ENCODE measurements around the gene ANKRD37. TPM values are rescaled to one million over a fixed set of nuclear protein-coding genes. Genes with fewer than 3 reads are reported as not detected.

ANKRD37 gene
- total and polyA plus RNA-seq, 2 donors (not counting 1 experiment from before 2014, with no cell fraction given), result 3.3 to 3.6 TPM

DNA sequence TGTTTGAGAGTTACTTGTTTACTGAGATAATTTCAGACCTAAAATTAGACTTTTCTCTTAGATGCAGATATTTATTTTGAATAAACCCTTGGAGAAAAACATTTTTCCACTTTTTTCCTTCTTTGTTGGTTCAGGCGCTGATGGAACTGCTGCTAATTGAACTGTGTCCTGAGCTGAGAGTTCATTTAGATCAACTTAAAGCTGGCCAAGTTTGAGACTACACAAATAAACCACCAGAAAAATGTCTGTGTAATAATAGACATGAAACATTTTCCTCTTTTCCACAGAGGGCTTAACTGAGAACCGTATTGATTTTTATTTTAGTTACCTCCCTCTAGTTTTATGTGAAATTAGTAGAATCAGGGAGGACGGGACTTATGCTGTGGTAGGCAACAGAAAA lies 33.4 kb upstream of the ANKRD37 start:
- Histone ChIP-seq H3K79me2 (ENCODE audit: control insufficient read depth, insufficient read depth, low read length) (no peaks in the 10 kb centered on the region), H2AFZ (ENCODE audit: low read length) (no peak overlapping the region), H3K9ac (ENCODE audit: insufficient read depth, low read length) (no peak overlapping the region), H3K27ac (ENCODE audit: insufficient read depth, low read length) (no peak overlapping the region), H3K9me3 (ENCODE audit: control insufficient read depth, insufficient read depth, low read depth, low read length) (no peaks in the 10 kb centered on the region), H3K4me1 (ENCODE audit: control insufficient read depth, extremely low read depth, insufficient read depth, low read length) (peaks cover 3% of the 10 kb centered on the region), H3K27me3 (ENCODE audit: control insufficient read depth, insufficient read depth, low read length) (no peaks in the 10 kb centered on the region), H4K20me1 (ENCODE audit: control insufficient read depth, extremely low read depth, insufficient read depth, low read length) (no peaks in the 10 kb centered on the region), H3K4me2 (ENCODE audit: extremely low read depth, insufficient read depth, low read length) (no peak overlapping the region), H3K36me3 (ENCODE audit: control insufficient read depth, insufficient read depth, low read length) (no peaks in the 10 kb centered on the region), H3K4me3 (replicated peaks in 1 of 4; ENCODE audit: control extremely low read depth in 1 of 4, insufficient read depth in 1 of 4, low read depth in 3 of 4, low read length in 4 of 4) (no peak overlapping the region)
- no peak for DNase-seq (ENCODE audit: low read depth in 2 of 2)
- TF ChIP-seq, protein P1, sequence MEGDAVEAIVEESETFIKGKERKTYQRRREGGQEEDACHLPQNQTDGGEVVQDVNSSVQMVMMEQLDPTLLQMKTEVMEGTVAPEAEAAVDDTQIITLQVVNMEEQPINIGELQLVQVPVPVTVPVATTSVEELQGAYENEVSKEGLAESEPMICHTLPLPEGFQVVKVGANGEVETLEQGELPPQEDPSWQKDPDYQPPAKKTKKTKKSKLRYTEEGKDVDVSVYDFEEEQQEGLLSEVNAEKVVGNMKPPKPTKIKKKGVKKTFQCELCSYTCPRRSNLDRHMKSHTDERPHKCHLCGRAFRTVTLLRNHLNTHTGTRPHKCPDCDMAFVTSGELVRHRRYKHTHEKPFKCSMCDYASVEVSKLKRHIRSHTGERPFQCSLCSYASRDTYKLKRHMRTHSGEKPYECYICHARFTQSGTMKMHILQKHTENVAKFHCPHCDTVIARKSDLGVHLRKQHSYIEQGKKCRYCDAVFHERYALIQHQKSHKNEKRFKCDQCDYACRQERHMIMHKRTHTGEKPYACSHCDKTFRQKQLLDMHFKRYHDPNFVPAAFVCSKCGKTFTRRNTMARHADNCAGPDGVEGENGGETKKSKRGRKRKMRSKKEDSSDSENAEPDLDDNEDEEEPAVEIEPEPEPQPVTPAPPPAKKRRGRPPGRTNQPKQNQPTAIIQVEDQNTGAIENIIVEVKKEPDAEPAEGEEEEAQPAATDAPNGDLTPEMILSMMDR (conservative IDR thresholded peaks at IDR 0.05 in 1 of 2, IDR thresholded peaks at IDR 0.05 in 1 of 2; ENCODE audit: low read depth in 1 of 2, low read length in 2 of 2), result no peak
- no peak for TF ChIP-seq EZH2 (IDR thresholded peaks at IDR 0.05; ENCODE audit: low read length, missing control alignments)

DNA sequence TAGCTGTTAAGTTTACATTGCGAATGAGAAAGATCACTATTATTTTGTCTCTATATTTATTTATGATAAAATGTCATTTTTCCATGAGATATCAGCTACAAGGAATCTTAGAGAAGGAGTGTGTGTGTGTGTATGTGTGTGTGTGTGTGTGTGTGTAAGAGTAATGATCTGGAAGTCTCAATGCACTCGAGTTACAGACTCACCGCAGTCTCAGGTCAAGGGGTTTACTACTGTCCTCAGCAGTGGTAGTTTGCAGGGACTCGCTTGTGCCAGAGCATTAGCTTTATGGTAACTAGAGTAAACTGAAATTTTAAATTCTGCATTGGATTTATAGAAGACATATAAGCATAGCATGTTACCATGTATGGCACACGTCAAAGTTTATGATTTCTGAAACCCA lies 31.8 kb upstream of the ANKRD37 start:
- Histone ChIP-seq H4K20me1 (ENCODE audit: control insufficient read depth, extremely low read depth, insufficient read depth, low read length) (no peaks in the 10 kb centered on the region), H3K79me2 (ENCODE audit: control insufficient read depth, insufficient read depth, low read length) (no peaks in the 10 kb centered on the region), H3K27ac (ENCODE audit: insufficient read depth, low read length) (no peak overlapping the region), H3K9me3 (ENCODE audit: control insufficient read depth, insufficient read depth, low read depth, low read length) (no peaks in the 10 kb centered on the region), H3K9ac (ENCODE audit: insufficient read depth, low read length) (no peak overlapping the region), H3K4me2 (ENCODE audit: extremely low read depth, insufficient read depth, low read length) (no peak overlapping the region), H3K36me3 (ENCODE audit: control insufficient read depth, insufficient read depth, low read length) (no peaks in the 10 kb centered on the region), H3K27me3 (ENCODE audit: control insufficient read depth, insufficient read depth, low read length) (no peaks in the 10 kb centered on the region), H3K4me1 (ENCODE audit: control insufficient read depth, extremely low read depth, insufficient read depth, low read length) (no peaks in the 10 kb centered on the region), H3K4me3 (replicated peaks in 1 of 4; ENCODE audit: control extremely low read depth in 1 of 4, insufficient read depth in 1 of 4, low read depth in 3 of 4, low read length in 4 of 4) (no peak overlapping the region), H2AFZ (ENCODE audit: low read length) (no peak overlapping the region)
- TF ChIP-seq EZH2 (IDR thresholded peaks at IDR 0.05; ENCODE audit: low read length, missing control alignments), result no peak
- TF ChIP-seq, protein P1 (conservative IDR thresholded peaks at IDR 0.05 in 1 of 2, IDR thresholded peaks at IDR 0.05 in 1 of 2; ENCODE audit: low read depth in 1 of 2, low read length in 2 of 2), result no peak
- no peak for DNase-seq (ENCODE audit: low read depth in 2 of 2)

DNA sequence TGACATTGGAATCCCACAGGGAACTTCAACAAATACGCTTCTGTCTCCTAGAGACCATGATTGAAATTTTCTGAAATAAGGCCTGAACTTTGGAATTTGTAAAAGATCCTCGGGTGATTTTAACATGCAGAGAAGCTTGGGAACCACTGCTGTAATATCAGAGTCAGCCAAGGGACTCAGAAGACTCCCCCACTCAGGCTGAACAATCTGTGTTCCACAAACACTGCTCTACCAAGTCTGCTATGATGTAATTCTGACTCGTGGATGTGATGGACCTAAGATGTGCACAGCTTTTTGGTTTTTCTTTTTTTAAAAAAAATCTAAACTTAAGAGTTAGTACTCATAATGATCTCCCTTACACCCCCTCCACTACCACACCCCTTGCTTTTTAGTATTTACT lies 26.9 kb upstream of the ANKRD37 start:
- TF ChIP-seq, protein P1 (conservative IDR thresholded peaks at IDR 0.05 in 1 of 2, IDR thresholded peaks at IDR 0.05 in 1 of 2; ENCODE audit: low read depth in 1 of 2, low read length in 2 of 2), result no peak
- no peak for TF ChIP-seq EZH2 (IDR thresholded peaks at IDR 0.05; ENCODE audit: low read length, missing control alignments)
- no peak for DNase-seq (ENCODE audit: low read depth in 2 of 2)
- no peaks in the 10 kb centered on the region for H3K9me3 ChIP-seq (ENCODE audit: control insufficient read depth, insufficient read depth, low read depth, low read length)
- no peak overlapping the region for H3K4me2 ChIP-seq (ENCODE audit: extremely low read depth, insufficient read depth, low read length)
- H2AFZ ChIP-seq (ENCODE audit: low read length), result no peak overlapping the region
- no peaks in the 10 kb centered on the region for H3K27me3 ChIP-seq (ENCODE audit: control insufficient read depth, insufficient read depth, low read length)
- H3K4me3 ChIP-seq (replicated peaks in 1 of 4; ENCODE audit: control extremely low read depth in 1 of 4, insufficient read depth in 1 of 4, low read depth in 3 of 4, low read length in 4 of 4), result no peak overlapping the region
- H3K79me2 ChIP-seq (ENCODE audit: control insufficient read depth, insufficient read depth, low read length), result no peaks in the 10 kb centered on the region
- no peaks in the 10 kb centered on the region for H4K20me1 ChIP-seq (ENCODE audit: control insufficient read depth, extremely low read depth, insufficient read depth, low read length)
- H3K4me1 ChIP-seq (ENCODE audit: control insufficient read depth, extremely low read depth, insufficient read depth, low read length), result no peaks in the 10 kb centered on the region
- H3K9ac ChIP-seq (ENCODE audit: insufficient read depth, low read length), result no peak overlapping the region
- peaks cover 2% of the 10 kb centered on the region for H3K36me3 ChIP-seq (ENCODE audit: control insufficient read depth, insufficient read depth, low read length)
- H3K27ac ChIP-seq (ENCODE audit: insufficient read depth, low read length), result no peak overlapping the region
